Heart right ventricle (tissue), 16 donors: ENCODE results near the gene MON1A. TPM values are rescaled to one million over a fixed set of nuclear protein-coding genes. Genes with fewer than 3 reads are reported as not detected.

ENCODE experiments used
- ATAC-seq, 8 donors: fragments of 200-7000 bp; cut with Tn5 transposase; one replicate each; pipeline ENCODE4 v1.9.1; 2020; ENCODE audit warnings: mild to moderate bottlenecking in 8 of 8, moderate library complexity in 8 of 8, moderate number of reproducible peaks in 1 of 8
- DNase-seq, 2 donors: peaks; one replicate each; pipeline ENCODE4 v3.0.0-alpha.2; 2020
- H3K27ac ChIP-seq, 10 donors: fragments of 200-600 bp; sonication (generic) in 2 of 10; one replicate each; pipeline versions ENCODE4 v1.5.0 to v1.8.0; 2020 to 2022; ENCODE audit warnings: mild to moderate bottlenecking in 3 of 10
- H3K27me3 ChIP-seq, 7 donors: fragments of 200-600 bp; one replicate each; pipeline ENCODE4 v1.8.0; 2021 to 2022; ENCODE audit warnings: mild to moderate bottlenecking in 2 of 7
- H3K36me3 ChIP-seq, 9 donors: fragments of 200-600 bp; sonication (generic) in 1 of 9; one replicate each; pipeline versions ENCODE4 v1.5.0 to v1.8.0; 2020 to 2022; ENCODE audit warnings: mild to moderate bottlenecking in 2 of 9
- H3K4me1 ChIP-seq, 9 donors: fragments of 200-600 bp; sonication (generic) in 1 of 9; one replicate each; pipeline versions ENCODE4 v1.5.0 to v1.8.0; 2020 to 2022; ENCODE audit warnings: mild to moderate bottlenecking in 4 of 9
- H3K4me3 ChIP-seq, 10 donors: fragments of 200-600 bp; sonication (generic) in 2 of 10; one replicate each; pipeline versions ENCODE4 v1.5.0 to v1.8.0; 2020 to 2022; ENCODE audit warnings: mild to moderate bottlenecking in 7 of 10, moderate library complexity in 2 of 10
- H3K9me3 ChIP-seq, 11 donors: fragments of 200-600 bp in 10 of 11; sonication (generic) in 2 of 11; one replicate each; pipeline versions ENCODE4 v1.5.0 to v1.8.0; 2013 to 2022; ENCODE audit warnings: mild to moderate bottlenecking in 2 of 11, control low read depth in 1 of 11, moderate library complexity in 1 of 11
- CTCF ChIP-seq, 9 donors: fragments of 200-600 bp; sonication (generic) in 2 of 9; IDR thresholded peaks; one replicate each; pipeline versions ENCODE4 v1.5.0 to v1.8.0; 2021 to 2022; ENCODE audit warnings: antibody characterized with exemption in 9 of 9, mild to moderate bottlenecking in 5 of 9, moderate library complexity in 1 of 9
- WGBS, 2 donors: extraction: QIAGEN DNeasy Blood & Tissue Kit; methylation state at CpG; one replicate each; pipeline ENCODE4 v1.1.7; 2013; ENCODE audit warnings: inconsistent platforms in 1 of 2; 5-methylcytosine and 5-hydroxymethylcytosine counted together
- intact Hi-C, 10 donors: fragments of 100-400 bp; cut with DNase I; formaldehyde crosslinking; loops; one replicate each; pipeline versions ENCODE4 v1.11.1 to v1.14.2; 2022
- polyA plus RNA-seq, 2 donors: library from polyadenylated mRNA; stranded (reverse); fragments of 200-250 nt; gene quantifications; one replicate each; pipeline ENCODE4 v1.2.3, GENCODE V29; 2013
- total RNA-seq, 10 donors: library from RNA; stranded (reverse); fragmentation: NEBNext Ultra II Directional in 3 of 10; extraction: Animal tissue kit (Norgen Biotek cat#: 25700) in 3 of 10; gene quantifications; one replicate each; pipeline versions ENCODE4 v1.2.1 to v1.2.4, GENCODE V29; 2021 to 2023
- donor health status: Arrhythmogenic right ventricular cardiomyopathy.
- donor health status: ischemic (EF 13 %, LVEDD 7.1; RV severe dilation, severe dysfunction).
- donor health status: healthy with polysubstance abuse.
- donor health status: DM: no; HTN: yes; CAD: no.
- donor health status: DM: no; HTN: no; CAD: no.
- donor health status: ischemic (EF 25% LVEDD 6.9; RV normal size, moderate dysfunction).
- donor health status: ischemic (EF 25% LVEDD 5.7; RV mildly dilated, moderate dysfunction).
- donor health status: healthy.
- donor health status: DM: yes; HTN: yes; CAD: no.
- donor health status: Ischemic cardiomyopathy.
- donor health status: ischemic (EF 35%, LVEDD 5.7; RV mildly dilated, moderate dysfunction).
- donor health status: nonischemic (EF 11% LVEDD 7.7; RV severe dilation, severe dysfunction).
- donor health status: DM: yes; HTN: yes; CAD: no.
- donor health status: PGD.
- donor health status: ischemic (EF 29% LVEDD 5.4; RV normal size, mild dysfunction).
- donor health status: nonischemic (EF 23%, LVEDD 6.1; RV moderate dilation, normal function).

The MON1A gene
- total and polyA plus RNA-seq, 12 donors, result 5.3 to 10.6 (median 6.7) TPM

GRCh38 chr3:49869525-49870126 lies 60.0 kb downstream of the MON1A start, which contains the start of gene CAMKV:
Gene CAMKV, minus strand, starts transcription at chr3:49869906. Its CDS starts 7,518 bp downstream, at chr3:49862388.
- Histone ChIP-seq H3K27me3 (peaks cover 10 to 58% (median 41%) of the 10 kb centered on the region in 7 donors), H3K4me1 (peaks cover 3 to 16% (median 12%) of the 10 kb centered on the region in 9 donors), H3K27ac (no peak within 1 kb of the TSS), H3K4me3 (peak within 1 kb of the TSS in 8 of 10 donors; percentile 21 to 48 (median 40)), H3K36me3 (no peaks in the 10 kb centered on the region), H3K9me3 (no peaks in the 10 kb centered on the region)
- 1% methylated on average over 59 of the region's 59 CpGs for WGBS, 2 donors
- TF ChIP-seq CTCF (IDR thresholded peaks at IDR 0.05), result no peak
- ATAC-seq (no peak), DNase-seq (no peak)
- intact Hi-C loops, result no loop called here

- no peaks in the 10 kb centered on the region for H3K9me3 ChIP-seq
- peaks cover 3 to 16% (median 12%) of the 10 kb centered on the region in 9 donors for H3K4me1 ChIP-seq
- ATAC-seq, result no peak
- intact Hi-C loops, result no loop called here
- TF ChIP-seq CTCF (IDR thresholded peaks at IDR 0.05), result no peak
- no peak overlapping the region for H3K27ac ChIP-seq
- WGBS, 2 donors, result 3 to 4% methylated on average over 23 of the region's 23 CpGs
- DNase-seq, result no peak
- peak overlapping the region in 8 of 10 donors; percentile 21 to 48 (median 40) for H3K4me3 ChIP-seq
- H3K27me3 ChIP-seq, result peaks cover 10 to 60% (median 41%) of the 10 kb centered on the region in 7 donors
- no peaks in the 10 kb centered on the region for H3K36me3 ChIP-seq
Measured at GRCh38 chr3:49868862-49869466, 60.6 kb downstream of the MON1A start.

GRCh38 chr3:49867871-49868321 lies 61.7 kb downstream of the MON1A start:
- H3K36me3 ChIP-seq, result no peaks in the 10 kb centered on the region
- H3K9me3 ChIP-seq, result no peaks in the 10 kb centered on the region
- peaks cover 10 to 60% (median 41%) of the 10 kb centered on the region in 7 donors for H3K27me3 ChIP-seq
- 16% methylated on average over 7 of the region's 7 CpGs for WGBS, 2 donors
- no peak overlapping the region for H3K27ac ChIP-seq
- no peak overlapping the region for H3K4me3 ChIP-seq
- peaks cover 3 to 16% (median 12%) of the 10 kb centered on the region in 9 donors for H3K4me1 ChIP-seq
- no peak for TF ChIP-seq CTCF (IDR thresholded peaks at IDR 0.05)
- intact Hi-C loops, result no loop called here
- no peak for DNase-seq
- peak in 1 of 8 donors; percentile 45 for ATAC-seq

GRCh38 chr3:49867400-49867799 lies 62.2 kb downstream of the MON1A start:
- WGBS, 2 donors, result 89 to 95% methylated on average over 1 of the region's 1 CpG
- intact Hi-C loops, result no loop called here
- Histone ChIP-seq H3K27me3 (peaks cover 10 to 60% (median 41%) of the 10 kb centered on the region in 7 donors), H3K9me3 (no peaks in the 10 kb centered on the region), H3K4me3 (no peak overlapping the region), H3K4me1 (peaks cover 3 to 16% (median 12%) of the 10 kb centered on the region in 9 donors), H3K36me3 (no peaks in the 10 kb centered on the region), H3K27ac (no peak overlapping the region)
- ATAC-seq (no peak), DNase-seq (no peak)
- no peak for TF ChIP-seq CTCF (IDR thresholded peaks at IDR 0.05)
